GM20431 (cell line): ENCODE results near the gene CDH23.
"Not testable (repeated sequence)": the region's sequence is repeated elsewhere in the genome, so short reads cannot be mapped to it uniquely, and the experiment has no call there.

Experiments used
- in situ Hi-C: fragments of 300-500 bp; cut with MseI, MboI; formaldehyde crosslinking; loops from one replicate; pipeline ENCODE4 v1.15.0; 2020; ENCODE audit warnings: low sequenced_read_pairs; ENCODE audit not compliant: unreplicated experiment

Gene CDH23

DNA sequence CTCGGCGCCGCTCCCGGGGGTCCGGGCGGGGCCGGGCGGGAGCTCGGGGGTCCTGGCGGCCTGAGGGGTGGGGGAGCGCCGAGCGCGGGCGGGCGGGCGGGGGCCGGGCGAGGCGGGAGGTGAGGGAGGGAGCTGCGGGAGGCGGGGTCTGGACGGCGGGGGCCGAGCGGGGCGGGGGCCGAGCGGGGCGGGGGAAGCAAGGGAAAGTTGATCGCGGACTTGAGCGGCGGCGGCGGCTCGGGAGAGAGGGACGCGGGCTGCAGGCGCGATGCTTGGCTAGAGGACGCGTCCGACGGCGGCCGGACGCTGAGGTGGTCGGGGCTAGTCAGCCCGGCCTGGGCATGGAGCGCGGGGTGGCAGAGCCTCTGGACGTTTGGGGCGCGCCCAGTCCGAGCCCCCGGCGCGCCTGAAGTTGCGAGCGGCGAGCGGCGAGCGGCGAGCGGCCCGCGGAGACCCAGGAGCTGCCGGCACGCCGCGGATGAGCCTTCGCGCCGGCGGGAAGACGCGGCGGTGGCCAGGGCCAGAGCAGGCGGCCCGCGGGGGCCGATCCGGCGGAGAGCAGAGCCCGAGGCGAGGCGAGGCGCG, at the start of gene CDH23:
Gene CDH23 (plus strand): TSS at position 210 of the 585 bp plus-strand sequence. CDS start 42,912 bp downstream, outside the sequence.
- in situ Hi-C loops = no loop called here

DNA sequence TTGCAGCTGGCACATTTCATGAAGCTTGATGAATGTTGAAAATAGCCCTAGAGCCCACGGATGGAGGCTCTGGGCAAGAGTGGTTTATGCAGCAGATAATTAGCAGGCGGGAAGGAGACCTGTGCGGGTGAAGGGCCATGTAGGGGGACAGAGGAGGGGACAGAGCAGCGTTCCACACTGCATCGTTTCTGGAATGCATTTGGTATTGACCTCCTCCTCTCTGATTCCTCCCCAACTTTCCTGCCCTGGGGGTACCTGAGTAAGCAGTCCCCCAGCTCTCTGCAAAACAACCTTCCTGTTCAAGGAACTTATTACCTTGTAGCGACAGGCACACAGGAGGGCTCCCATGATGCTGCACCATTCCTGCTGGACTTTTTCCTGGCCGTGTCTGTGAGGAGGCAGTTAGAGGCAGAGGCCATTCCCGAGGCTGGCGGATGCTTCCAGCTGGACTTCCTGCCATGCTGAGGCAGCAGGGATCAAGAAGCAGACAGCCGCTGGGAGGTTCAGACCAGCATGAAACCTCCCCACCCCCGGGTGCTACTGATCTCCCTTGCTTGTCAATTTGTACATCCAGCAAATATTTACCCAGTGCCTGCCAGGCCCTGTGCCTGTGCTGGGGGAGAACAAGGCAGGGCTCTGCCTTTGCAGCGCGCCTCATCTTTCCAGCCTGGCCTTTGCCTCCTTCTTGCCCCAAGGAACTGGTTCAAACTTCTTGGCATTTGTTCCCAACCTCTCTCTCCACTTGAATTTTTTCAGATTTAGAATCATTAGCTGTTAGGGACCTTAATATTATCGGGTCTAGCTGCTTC, 48.9 kb upstream of the CDH23 start:
- in situ Hi-C loops = no loop called here

DNA sequence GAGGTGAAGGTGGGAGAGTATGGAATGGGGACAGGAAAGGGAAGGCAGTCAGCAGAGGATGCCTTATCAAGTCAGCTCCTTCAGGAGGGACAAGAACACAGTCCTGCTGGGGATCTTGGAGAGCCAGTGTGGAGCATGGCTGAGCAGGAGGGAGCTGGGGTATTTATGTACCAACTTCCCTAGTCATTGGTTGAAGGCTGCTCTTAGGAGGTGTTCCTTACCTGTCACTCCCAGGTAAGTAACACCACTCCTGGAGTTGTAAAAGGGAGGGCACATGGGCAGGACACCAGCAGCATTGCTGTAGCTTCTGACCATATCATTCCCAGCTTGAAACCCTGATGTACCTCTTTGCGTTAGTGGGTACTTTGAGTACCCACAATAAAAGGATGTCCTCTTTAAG, 47.9 kb upstream of the CDH23 start:
- in situ Hi-C loops = no loop called here

DNA sequence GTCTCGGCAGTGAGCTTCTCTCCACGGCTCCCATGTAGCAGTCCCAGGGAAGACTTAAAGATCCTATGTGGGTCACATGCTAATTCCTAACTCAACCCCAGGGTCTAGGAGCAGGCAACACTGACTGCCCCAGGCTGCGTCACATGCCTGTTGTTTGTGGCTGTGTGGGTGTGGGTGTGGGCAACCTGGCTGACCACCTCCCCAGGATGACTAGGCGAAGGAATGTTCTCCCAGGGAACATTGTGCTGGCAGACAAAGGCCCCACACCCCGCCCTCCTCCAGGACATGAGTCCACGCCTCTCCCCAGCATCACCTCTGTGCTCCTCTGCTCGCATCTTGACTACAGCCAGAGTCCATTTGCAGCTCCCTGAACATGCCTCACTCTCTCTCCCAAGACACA, 47.3 kb upstream of the CDH23 start:
- in situ Hi-C loops = no loop called here

DNA sequence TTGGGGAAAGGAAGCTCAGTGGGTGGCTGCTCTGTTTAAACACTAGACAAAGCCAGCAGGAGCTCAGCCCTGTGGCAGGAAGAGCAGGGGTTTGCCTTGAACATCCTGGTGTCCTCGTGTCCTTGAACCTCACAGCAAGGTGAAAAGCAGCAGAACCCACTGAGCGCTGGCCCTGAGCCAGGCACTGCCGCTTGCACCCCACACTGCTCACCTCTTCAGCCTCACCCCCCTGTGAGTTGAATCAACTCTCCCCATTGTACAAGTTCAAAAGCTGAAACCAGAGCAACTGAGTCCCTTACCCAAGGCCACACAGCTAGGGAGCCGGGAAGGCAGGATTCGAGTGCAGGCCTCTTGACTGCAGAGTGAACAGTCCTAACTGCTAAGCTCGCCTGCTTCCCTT, 45.6 kb upstream of the CDH23 start:
- in situ Hi-C loops = no loop called here

DNA sequence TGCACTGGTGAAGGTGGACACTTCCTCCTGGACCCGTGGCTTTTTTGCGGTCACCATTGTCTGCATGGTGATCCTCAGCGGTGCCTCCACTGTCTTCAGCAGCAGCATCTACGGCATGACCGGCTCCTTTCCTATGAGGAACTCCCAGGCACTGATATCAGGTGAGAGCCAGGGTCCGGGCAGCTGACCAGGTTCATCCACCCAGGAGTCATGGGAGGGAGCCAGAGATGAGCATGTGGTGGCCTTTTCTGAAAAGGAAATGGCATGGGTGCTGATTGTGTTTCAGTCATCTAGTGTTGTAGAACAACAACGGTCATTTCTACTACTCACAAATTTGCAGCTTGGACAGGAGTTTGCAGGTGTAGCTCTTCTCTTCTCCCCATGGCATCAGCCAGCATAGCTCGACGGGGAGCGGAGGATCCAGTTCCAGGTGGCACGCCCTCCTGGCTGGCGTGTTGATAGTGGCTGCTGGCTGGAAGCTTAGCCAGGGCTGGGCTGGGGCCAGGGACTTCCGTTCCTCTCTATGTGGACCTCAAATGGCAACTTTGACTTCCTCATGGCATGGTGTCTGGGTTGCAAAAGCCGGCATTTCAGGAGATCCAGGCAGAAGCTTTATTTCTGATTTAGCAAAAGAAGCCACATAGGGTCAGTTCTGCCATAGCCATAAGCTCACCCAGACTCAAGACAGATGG, 44.9 kb upstream of the CDH23 start:
- in situ Hi-C loops = no loop called here

DNA sequence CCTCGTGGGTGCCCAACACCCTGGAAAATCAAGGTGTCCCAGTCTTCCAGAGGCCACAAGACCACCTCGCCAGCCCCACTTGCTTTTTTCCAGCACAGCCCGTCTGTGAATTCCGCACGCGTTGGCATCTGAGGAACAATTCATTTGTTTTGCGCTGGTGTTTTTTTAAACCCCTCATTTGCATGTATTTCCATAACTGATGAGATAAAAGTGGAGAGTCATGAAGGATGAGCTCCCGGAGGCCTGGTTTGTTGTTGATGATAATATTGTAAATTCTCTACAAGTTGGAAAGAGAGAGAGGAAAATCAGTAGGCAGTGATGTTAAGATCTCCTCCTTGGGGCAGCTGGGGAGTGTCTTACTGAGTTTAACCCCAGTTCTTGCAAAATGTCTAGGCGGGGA, 43.1 kb upstream of the CDH23 start:
- in situ Hi-C loops = no loop called here

DNA sequence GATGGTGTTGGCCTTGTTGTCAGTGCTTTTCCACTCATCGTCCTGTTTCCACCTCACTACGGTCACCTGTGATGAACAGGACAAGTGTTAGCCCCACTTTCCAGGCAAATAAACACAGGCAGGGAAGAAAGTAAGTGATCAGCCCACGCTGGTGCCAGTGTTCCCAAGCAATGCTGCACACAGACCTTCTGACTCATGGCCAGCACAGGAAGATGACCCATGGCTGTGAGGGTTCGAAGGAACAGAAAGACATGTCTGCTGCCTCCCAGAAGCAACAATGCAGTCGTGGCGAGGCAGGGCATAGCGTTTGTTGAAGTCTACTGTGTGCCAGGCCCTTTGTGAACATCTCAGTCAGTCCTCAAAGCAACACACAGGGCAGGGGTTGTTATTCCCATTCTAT, 41.9 kb upstream of the CDH23 start:
- in situ Hi-C loops = no loop called here

DNA sequence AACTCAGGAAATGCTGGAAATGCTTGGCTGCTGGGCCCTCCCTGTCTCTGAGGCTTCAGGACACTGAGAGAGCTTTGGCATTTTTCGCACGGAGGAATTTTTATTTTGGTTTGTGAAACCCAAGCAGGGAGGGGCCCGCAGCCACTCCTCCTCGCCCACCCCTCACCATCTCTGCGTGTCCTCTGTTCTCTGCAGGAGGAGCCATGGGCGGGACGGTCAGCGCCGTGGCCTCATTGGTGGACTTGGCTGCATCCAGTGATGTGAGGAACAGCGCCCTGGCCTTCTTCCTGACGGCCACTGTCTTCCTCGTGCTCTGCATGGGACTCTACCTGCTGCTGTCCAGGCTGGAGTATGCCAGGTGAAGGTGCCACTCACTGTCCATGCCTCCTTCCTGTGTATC, 40.8 kb upstream of the CDH23 start:
- in situ Hi-C loops = no loop called here

DNA sequence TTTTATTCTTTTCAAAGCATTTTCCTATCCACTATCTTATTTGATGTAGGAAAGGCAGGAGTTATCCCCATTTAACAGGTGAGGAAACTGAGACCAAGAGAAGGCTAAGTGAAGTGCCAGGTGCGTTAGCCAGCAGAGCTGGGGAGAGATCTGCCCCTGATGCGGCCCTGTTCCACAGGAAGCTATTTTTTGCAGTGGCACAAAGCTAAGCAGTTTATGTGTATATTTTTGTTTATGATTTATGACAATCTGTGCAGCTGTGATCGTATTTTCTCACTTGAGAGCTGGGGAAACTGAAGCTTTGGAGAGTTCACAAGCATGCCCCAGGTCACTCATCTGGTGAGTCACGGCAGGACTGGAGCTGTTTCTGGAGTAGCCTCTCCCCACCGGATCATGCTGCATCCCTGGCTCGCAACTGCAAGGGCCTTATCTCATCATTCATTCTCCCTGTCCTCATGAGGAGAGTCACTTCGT, 38.9 kb upstream of the CDH23 start:
- in situ Hi-C loops = no loop called here

DNA sequence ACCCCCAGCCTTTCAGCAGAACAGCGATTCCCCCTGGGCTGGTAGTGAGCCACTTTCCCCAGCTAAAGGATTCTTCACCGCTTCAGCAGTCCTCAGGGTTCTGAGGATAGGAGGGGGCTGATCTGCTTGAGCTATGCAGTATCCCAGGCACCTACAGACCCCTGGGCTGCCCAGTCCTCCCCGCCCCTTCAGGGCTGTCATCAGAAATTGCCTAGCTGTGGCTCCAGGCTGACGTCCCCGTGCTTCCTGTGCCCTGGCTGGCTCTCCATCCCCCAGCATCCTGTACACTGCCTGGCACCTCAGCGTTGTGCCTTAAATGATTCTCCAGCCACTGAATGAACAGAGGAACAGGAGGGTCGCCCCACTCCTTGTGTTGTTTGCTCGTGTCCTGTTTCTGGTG, 38.4 kb upstream of the CDH23 start:
- in situ Hi-C loops = no loop called here

DNA sequence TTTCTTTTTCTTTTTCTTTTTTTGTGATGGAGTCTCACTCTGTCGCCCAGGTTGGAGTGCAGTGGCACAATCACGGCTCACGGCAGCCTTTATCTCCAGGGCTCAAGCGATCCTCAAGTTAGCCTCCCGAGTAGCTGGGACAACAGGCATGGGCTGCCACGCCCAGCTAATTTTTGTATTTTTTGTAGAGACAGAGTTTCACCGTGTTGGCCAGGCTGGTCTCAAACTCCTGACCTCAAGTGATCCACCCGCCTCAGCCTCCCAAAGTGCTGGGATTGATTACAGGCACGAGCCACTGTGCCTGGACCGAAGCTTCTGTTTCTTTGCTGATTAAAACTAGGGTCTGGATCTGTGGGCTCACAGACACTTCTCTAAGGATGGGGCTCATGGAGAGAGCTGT, 37.8 kb upstream of the CDH23 start:
- in situ Hi-C loops = not testable (repeated sequence)

DNA sequence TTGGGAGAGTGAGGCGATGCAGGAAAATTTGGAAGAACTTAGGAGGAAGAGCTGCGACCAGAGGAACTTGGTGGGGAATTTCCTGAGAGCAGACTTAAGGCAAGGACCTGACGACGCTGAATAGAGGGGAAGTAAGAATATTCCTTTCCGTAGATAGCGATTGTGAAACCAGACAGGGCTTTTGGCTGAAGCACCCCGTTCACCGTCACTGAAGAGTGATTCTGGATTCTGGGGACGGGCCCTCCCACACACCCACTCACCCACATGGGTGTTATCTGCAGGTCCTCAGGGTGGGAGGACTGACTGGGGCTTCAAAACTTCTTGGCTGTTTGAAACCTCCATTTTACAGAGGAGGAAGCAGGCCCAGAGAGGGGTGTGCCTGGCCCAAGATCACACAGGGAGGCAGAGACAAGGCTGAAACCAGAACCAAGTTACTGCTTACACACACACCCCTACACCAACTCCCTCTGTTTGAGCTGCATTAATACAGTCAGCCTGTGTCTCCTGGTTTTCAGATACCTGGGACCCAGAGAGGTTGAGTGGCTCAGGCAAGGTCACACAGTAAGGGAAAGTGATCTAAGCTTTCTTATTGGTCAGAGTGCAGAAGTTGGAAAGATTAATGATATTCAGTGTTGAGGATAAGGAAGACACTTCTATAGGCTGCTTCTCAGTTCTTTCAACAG, 37.2 kb upstream of the CDH23 start:
- in situ Hi-C loops = no loop called here

DNA sequence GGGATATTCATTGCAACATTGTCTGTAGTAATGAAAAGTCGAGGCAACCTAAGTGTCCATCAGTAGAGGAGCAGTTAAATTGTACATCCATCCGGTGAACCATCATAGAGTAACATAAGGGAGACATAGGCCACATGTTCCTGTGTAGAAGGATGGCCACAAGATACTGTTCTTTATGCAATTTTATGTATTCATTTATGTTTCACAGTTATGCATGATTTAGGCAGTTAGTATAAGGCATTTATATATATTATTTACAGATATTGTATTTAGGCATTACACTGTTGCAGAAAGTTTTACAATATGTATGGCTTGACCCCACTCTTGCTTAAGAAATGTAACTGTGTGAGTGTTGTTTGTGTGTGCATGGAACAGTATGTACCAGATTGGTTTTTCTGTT, 36.0 kb upstream of the CDH23 start:
- in situ Hi-C loops = no loop called here

DNA sequence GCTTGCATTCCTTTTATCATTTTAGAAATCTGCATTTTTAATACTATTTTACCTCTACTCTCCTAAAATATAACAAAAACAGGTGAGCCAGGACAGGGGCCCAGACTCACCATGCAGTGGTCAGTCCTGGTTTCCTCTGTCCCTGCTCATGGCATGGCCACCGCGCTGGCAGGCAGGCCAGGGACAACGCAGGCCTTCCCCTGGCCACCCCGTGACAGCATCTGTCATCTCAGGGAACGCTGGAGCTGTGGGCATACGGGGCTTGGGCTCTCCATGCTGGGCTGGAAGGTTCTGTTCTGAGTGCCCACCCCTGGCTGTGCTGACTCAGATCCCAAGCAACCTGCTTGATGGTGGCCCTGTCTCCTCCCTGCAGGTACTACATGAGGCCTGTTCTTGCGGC, 35.1 kb upstream of the CDH23 start:
- in situ Hi-C loops = no loop called here

DNA sequence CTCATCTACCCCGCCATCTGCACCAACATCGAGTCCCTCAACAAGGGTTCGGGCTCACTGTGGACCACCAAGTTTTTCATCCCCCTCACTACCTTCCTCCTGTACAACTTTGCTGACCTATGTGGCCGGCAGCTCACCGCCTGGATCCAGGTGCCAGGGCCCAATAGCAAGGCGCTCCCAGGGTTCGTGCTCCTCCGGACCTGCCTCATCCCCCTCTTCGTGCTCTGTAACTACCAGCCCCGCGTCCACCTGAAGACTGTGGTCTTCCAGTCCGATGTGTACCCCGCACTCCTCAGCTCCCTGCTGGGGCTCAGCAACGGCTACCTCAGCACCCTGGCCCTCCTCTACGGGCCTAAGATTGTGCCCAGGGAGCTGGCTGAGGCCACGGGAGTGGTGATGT, 34.6 kb upstream of the CDH23 start:
- in situ Hi-C loops = no loop called here

DNA sequence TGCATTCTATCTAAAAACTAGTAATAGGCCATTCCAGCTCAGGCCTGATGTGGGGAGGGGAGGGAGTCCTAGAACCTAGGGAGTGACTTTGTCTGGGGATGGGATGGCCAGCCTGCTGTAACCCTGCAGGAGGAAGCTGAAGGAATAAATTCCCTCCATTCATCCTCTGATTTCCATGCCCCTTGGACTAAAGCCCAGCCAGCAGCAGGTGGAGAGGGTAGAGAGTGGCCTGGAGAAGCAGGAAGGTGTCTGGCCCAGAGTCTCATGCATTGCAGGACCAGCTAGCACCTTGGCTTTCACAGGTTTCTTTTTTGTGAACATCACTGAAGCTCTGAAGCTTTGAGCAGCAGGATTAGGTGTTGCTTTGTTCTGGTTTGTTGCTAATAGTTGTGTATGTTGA, 32.8 kb upstream of the CDH23 start:
- in situ Hi-C loops = no loop called here

DNA sequence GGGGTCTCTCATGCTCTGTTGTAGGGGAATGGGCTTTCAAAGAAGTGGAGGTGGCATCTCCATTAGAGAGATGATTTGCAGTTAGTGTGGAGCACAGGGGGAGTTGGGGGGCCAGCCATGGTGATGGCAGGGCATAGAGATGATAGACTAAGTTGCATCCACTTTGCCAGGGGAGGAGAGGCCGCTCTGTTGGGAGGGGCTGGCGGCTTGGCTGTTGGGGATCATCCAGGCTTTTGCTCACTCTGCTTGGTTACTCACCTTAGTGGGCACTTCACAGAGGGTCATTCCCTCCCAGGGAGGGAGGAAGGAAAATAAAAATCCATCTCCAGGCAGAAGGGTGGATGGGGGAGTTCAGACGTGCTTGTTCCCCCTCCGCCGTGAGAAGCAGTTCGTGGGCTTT, 31.4 kb upstream of the CDH23 start:
- in situ Hi-C loops = no loop called here

DNA sequence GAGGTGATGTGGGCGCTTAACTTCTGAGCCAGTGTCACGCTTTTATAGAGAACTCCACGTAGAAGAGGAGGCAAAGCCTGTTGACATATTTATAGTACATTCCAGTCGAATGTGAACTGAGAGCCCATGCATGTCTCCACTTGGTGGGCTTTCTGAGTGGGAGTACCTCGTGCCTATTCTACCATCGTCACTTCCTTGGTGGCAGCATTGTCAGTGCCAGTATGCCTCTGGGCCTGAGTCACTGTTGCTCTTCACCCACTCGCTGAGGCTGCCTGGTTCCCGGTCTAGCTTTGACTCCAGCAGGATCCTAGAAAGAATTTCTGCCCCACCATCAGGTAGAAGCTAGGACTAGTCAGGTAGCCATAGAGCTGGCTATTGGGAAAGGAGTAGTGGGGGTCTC, 30.0 kb upstream of the CDH23 start:
- in situ Hi-C loops = no loop called here

DNA sequence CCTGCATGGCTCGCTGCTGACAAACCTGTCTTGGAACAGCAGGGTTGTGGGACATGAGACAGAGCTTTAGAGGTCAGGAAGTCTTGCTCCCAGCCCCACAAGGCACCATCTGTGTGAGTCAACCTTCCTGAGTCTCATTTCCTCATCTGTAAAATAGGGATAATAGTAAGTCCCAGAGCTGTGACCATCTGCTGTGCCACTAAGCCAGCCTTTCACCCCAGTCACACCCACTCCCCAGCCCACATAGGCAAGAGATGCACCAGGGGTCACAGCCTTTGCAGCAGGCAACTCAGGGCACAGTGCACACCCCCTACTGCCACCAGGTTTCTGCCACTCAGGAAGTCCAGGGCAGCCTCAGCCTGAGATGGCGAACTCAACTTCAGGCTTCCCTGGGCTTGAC, 29.4 kb upstream of the CDH23 start:
- in situ Hi-C loops = no loop called here

DNA sequence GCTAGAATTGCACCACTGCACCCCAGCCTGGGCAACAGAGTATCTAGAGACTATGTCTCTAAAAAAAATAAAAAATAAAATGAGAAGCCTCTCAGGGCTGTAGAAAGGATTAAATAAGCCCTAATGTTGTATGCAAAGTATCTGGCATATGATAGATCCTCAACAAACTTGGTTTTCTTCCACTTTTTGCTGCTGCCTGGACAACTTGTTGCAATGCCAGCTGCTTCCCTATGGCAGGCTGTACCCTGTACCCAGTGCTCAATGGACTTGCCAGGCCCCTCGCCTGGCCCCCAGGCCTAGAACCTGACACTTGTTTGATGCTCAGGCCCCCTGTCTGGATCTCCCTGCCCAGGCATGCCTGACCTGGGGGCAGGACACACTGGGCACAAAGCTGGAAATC, 28.5 kb upstream of the CDH23 start:
- in situ Hi-C loops = no loop called here
